ENCODE results near the gene HOMEZ.

Gene HOMEZ

DNA sequence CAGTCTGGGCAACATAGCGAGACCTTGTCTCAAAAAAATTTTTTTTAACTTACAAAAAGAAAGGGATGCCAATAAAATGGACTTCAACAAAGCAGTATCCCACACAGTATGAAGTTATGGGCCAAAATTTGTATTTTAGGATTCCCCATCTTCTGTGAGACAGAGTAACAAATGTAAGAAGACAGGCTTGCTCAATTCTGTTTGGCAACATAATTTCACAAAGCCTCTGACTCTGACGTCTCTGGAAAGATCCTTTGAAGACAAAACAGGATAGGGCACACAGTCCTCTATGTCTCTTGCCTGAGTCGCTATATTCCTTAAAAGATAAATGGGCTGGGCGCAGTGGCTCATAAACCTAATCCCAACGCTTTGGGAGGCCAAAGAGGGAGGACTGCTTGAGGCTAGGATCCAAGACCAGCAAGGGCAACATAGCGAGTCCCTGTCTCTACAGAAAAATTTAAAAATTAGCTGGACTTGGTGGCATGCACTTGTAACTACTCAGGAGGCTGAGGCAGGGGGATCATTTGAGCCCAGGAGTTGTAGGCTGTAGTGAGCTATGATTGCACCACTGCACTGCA lies 1.1 kb upstream of the HOMEZ start:
- TF ChIP-seq FOXP2 (optimal IDR thresholded peaks at IDR 0.05; ENCODE audit: borderline replicate concordance, extremely low read depth, extremely low read length, insufficient read depth): no peak

- TF ChIP-seq POLR2AphosphoS5 (IDR thresholded peaks at IDR 0.05; ENCODE audit: low read depth, low read length): no peak
- no peak for TF ChIP-seq REST (IDR thresholded peaks at IDR 0.05; ENCODE audit: insufficient read depth in 1 of 2, low read depth in 2 of 2, low read length in 2 of 2)
Measured at GRCh38 chr14:23285530-23286019, 357 bp downstream of the HOMEZ start.

- TF ChIP-seq SIN3A (IDR thresholded peaks at IDR 0.05; ENCODE audit: borderline replicate concordance, insufficient read depth, low read length): no peak
- no peak for TF ChIP-seq TAF1 (IDR thresholded peaks at IDR 0.05; ENCODE audit: borderline replicate concordance, insufficient read depth, low read length)
- no peak for TF ChIP-seq REST (IDR thresholded peaks at IDR 0.05; ENCODE audit: insufficient read depth in 1 of 2, low read depth in 2 of 2, low read length in 2 of 2)
- no peak for TF ChIP-seq POLR2AphosphoS5 (IDR thresholded peaks at IDR 0.05; ENCODE audit: low read depth, low read length)
- no peak for TF ChIP-seq FOXP2 (optimal IDR thresholded peaks at IDR 0.05; ENCODE audit: borderline replicate concordance, extremely low read depth, extremely low read length, insufficient read depth)
Measured at GRCh38 chr14:23284654-23285529, 1.0 kb downstream of the HOMEZ start.

DNA sequence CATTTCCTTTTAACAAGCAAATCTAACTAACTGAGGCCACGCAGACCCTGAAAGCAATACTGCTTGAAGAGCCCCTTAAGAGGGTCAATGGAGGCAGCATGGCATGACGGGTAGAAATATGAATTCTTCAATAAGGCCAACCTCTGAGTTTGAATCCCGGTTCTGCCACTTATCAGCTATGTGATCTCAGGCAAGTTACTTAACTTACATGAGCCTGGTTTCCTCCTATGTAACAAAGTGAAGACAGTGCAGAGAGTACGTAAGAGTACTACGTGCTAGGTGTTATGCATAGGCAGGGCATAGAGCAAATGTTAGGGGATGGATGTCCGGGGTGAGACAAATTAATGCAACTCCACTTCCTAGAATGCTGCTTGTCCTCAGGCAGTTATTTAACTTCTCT lies 4.7 kb downstream of the HOMEZ start:
- no peak for TF ChIP-seq REST (IDR thresholded peaks at IDR 0.05; ENCODE audit: insufficient read depth in 1 of 2, low read depth in 2 of 2, low read length in 2 of 2)
- no peak for TF ChIP-seq POLR2AphosphoS5 (IDR thresholded peaks at IDR 0.05; ENCODE audit: low read depth, low read length)
- no peak for TF ChIP-seq FOXP2 (optimal IDR thresholded peaks at IDR 0.05; ENCODE audit: borderline replicate concordance, extremely low read depth, extremely low read length, insufficient read depth)
- no peak for TF ChIP-seq SIN3A (IDR thresholded peaks at IDR 0.05; ENCODE audit: borderline replicate concordance, insufficient read depth, low read length)
- no peak for TF ChIP-seq TAF1 (IDR thresholded peaks at IDR 0.05; ENCODE audit: borderline replicate concordance, insufficient read depth, low read length)

- no peak for TF ChIP-seq SIN3A (IDR thresholded peaks at IDR 0.05; ENCODE audit: borderline replicate concordance, insufficient read depth, low read length)
- no peak for TF ChIP-seq TAF1 (IDR thresholded peaks at IDR 0.05; ENCODE audit: borderline replicate concordance, insufficient read depth, low read length)
- no peak for TF ChIP-seq POLR2AphosphoS5 (IDR thresholded peaks at IDR 0.05; ENCODE audit: low read depth, low read length)
Measured at GRCh38 chr14:23277189-23277588, 8.7 kb downstream of the HOMEZ start.

- TF ChIP-seq SIN3A (IDR thresholded peaks at IDR 0.05; ENCODE audit: borderline replicate concordance, insufficient read depth, low read length) (no peak), FOXP2 (optimal IDR thresholded peaks at IDR 0.05; ENCODE audit: borderline replicate concordance, extremely low read depth, extremely low read length, insufficient read depth) (no peak), REST (IDR thresholded peaks at IDR 0.05; ENCODE audit: insufficient read depth in 1 of 2, low read depth in 2 of 2, low read length in 2 of 2) (no peak), POLR2AphosphoS5 (IDR thresholded peaks at IDR 0.05; ENCODE audit: low read depth, low read length) (no peak), TAF1 (IDR thresholded peaks at IDR 0.05; ENCODE audit: borderline replicate concordance, insufficient read depth, low read length) (no peak)
Measured at GRCh38 chr14:23275412-23275811, 10.5 kb downstream of the HOMEZ start.

All from PFSK-1 (cell line).